Common myeloid progenitor, CD34-positive (primary cell): ENCODE results near the gene RBMS1.

Experiments
- CTCF ChIA-PET: fragments of 350-600 bp; sonication (Branson Sonifier 250); formaldehyde crosslinking; loops from one replicate; lab custom pipeline; 2021; ENCODE audit warnings: antibody characterized with exemption; lab: Charles Lee
- POLR2A ChIA-PET: fragments of 350-600 bp; sonication (Branson Sonifier 250); formaldehyde crosslinking; loops from one replicate; lab custom pipeline; 2021; ENCODE audit warnings: antibody characterized with exemption; lab: Charles Lee
- DNase-seq, 3 donors: peaks; one replicate each; pipeline versions ENCODE4 v3.0.0 to v3.0.0-alpha.2; 2013
- H3K27ac ChIP-seq, 2 experiments: 1 replicate in 1 of 2; 2 replicates in 1 of 2; pipeline ENCODE4 v1.7.0; 2013; ENCODE audit warnings: inconsistent platforms in 2 of 2, low read length in 2 of 2, mild to moderate bottlenecking in 2 of 2, low read depth in 1 of 2, moderate library complexity in 1 of 2; ENCODE audit not compliant: severe bottlenecking in 2 of 2, insufficient read depth in 1 of 2, poor library complexity in 1 of 2
- H3K27me3 ChIP-seq, 5 experiments: replicated peaks in 2 of 5; 1 replicate in 3 of 5; 2 replicates in 2 of 5; pipeline versions ENCODE4 v1.6.1 to v1.7.0; 2013; ENCODE audit warnings: low read length in 4 of 5, mild to moderate bottlenecking in 2 of 5, moderate library complexity in 2 of 5, inconsistent platforms in 1 of 5; ENCODE audit not compliant: insufficient read depth in 5 of 5, control insufficient read depth in 4 of 5
- H3K36me3 ChIP-seq, 4 experiments: 1 replicate in 2 of 4; 2 replicates in 2 of 4; pipeline versions ENCODE4 v1.6.1 to v1.7.0; 2013; ENCODE audit warnings: low read length in 3 of 4, control low read depth in 1 of 4, mild to moderate bottlenecking in 1 of 4; ENCODE audit not compliant: control insufficient read depth in 4 of 4, insufficient read depth in 4 of 4
- H3K4me1 ChIP-seq, 4 experiments: 1 replicate in 3 of 4; 2 replicates in 1 of 4; pipeline versions ENCODE4 v1.6.1 to v1.7.1; 2013; ENCODE audit warnings: low read length in 3 of 4, mild to moderate bottlenecking in 3 of 4, control low read depth in 1 of 4, inconsistent platforms in 1 of 4, moderate library complexity in 1 of 4; ENCODE audit not compliant: control insufficient read depth in 4 of 4, insufficient read depth in 4 of 4; ENCODE audit errors: control extremely low read depth in 1 of 4
- H3K4me3 ChIP-seq, 7 experiments: 1 replicate in 4 of 7; 2 replicates in 3 of 7; pipeline versions ENCODE4 v1.5.1 to v1.7.0; 2013; ENCODE audit warnings: mild to moderate bottlenecking in 7 of 7, low read length in 6 of 7, moderate library complexity in 6 of 7, inconsistent platforms in 2 of 7, low read depth in 2 of 7, control low read depth in 1 of 7; ENCODE audit not compliant: insufficient read depth in 4 of 7, control insufficient read depth in 1 of 7; ENCODE audit errors: extremely low read depth in 1 of 7
- H3K9me3 ChIP-seq, 5 experiments: 1 replicate in 4 of 5; 2 replicates in 1 of 5; pipeline versions ENCODE4 v1.6.1 to v1.7.1; 2013; ENCODE audit warnings: low read length in 4 of 5, mild to moderate bottlenecking in 2 of 5, inconsistent platforms in 1 of 5, low read depth in 1 of 5, moderate library complexity in 1 of 5; ENCODE audit not compliant: control insufficient read depth in 4 of 5, insufficient read depth in 2 of 5; ENCODE audit errors: control extremely low read depth in 1 of 5
- WGBS: methylation state at CpG from one replicate; pipeline ENCODE4 v1.1.5; 2013; ENCODE audit not compliant: insufficient coverage; 5-methylcytosine and 5-hydroxymethylcytosine counted together

RBMS1 gene

GRCh38 chr2:160505256-160505655 is 11.6 kb upstream of the RBMS1 start:
- 97% methylated on average over 4 of the region's 5 CpGs for WGBS

GRCh38 chr2:160502478-160502877 is 8.9 kb upstream of the RBMS1 start:
- H3K27ac ChIP-seq = no peak overlapping the region
- no peaks in the 10 kb centered on the region for H3K27me3 ChIP-seq
- no peaks in the 10 kb centered on the region for H3K9me3 ChIP-seq
- H3K4me3 ChIP-seq = no peak overlapping the region
- WGBS = 90% methylated on average over 2 of the region's 5 CpGs
- POLR2A ChIA-PET = no interaction called here
- no peaks in the 10 kb centered on the region for H3K36me3 ChIP-seq
- H3K4me1 ChIP-seq = peaks cover 0 to 3% (median 0%) of the 10 kb centered on the region in 4 experiments
- DNase-seq = no peak
- CTCF ChIA-PET = no interaction called here

More at GRCh38 chr2:160505256-160505655, 11.6 kb upstream of the RBMS1 start:
- POLR2A ChIA-PET = no interaction called here
- H3K36me3 ChIP-seq = no peaks in the 10 kb centered on the region
- H3K27ac ChIP-seq = no peak overlapping the region
- H3K4me3 ChIP-seq = no peak overlapping the region
- H3K9me3 ChIP-seq = no peaks in the 10 kb centered on the region
- CTCF ChIA-PET = no interaction called here
- DNase-seq = no peak
- H3K27me3 ChIP-seq = no peaks in the 10 kb centered on the region
- peaks cover 0 to 4% (median 2%) of the 10 kb centered on the region in 4 experiments for H3K4me1 ChIP-seq

GRCh38 chr2:160501370-160501769 is 7.8 kb upstream of the RBMS1 start:
- Histone ChIP-seq H3K9me3 (no peaks in the 10 kb centered on the region), H3K4me1 (no peaks in the 10 kb centered on the region), H3K27ac (no peak overlapping the region), H3K4me3 (no peak overlapping the region), H3K27me3 (no peaks in the 10 kb centered on the region), H3K36me3 (no peaks in the 10 kb centered on the region)
- ChIA-PET POLR2A (no interaction called here), CTCF (no interaction called here)
- no peak for DNase-seq
- WGBS = no CpG with 5 or more reads among the region's 1 CpG

GRCh38 chr2:160499865-160500264 is 6.3 kb upstream of the RBMS1 start:
- Histone ChIP-seq H3K4me1 (no peaks in the 10 kb centered on the region), H3K36me3 (no peaks in the 10 kb centered on the region), H3K4me3 (no peak overlapping the region), H3K27ac (no peak overlapping the region), H3K27me3 (peaks cover 0 to 2% (median 0%) of the 10 kb centered on the region in 5 experiments), H3K9me3 (no peaks in the 10 kb centered on the region)
- WGBS = 100% methylated on average over 1 of the region's 1 CpG
- ChIA-PET POLR2A (interaction anchor here (0.8 kb wide), 1 partner anchor 10 kb away, joined by 4 read pairs; no protein-coding TSS in a partner anchor), CTCF (interaction anchor here (1.0 kb wide), 1 partner anchor 13 kb away, joined by 3 read pairs; no protein-coding TSS in a partner anchor)
- DNase-seq = no peak

GRCh38 chr2:160498137-160498536 is 4.5 kb upstream of the RBMS1 start:
- H3K4me1 ChIP-seq = peaks cover 0 to 6% (median 6%) of the 10 kb centered on the region in 4 experiments
- H3K4me3 ChIP-seq = no peak overlapping the region
- ChIA-PET POLR2A (no interaction called here), CTCF (no interaction called here)
- no peak overlapping the region for H3K27ac ChIP-seq
- H3K9me3 ChIP-seq = no peaks in the 10 kb centered on the region
- H3K27me3 ChIP-seq = peaks cover 0 to 3% (median 0%) of the 10 kb centered on the region in 5 experiments
- 98% methylated on average over 4 of the region's 5 CpGs for WGBS
- H3K36me3 ChIP-seq = no peaks in the 10 kb centered on the region
- DNase-seq = no peak

- H3K27ac ChIP-seq = no peak overlapping the region
Measured at GRCh38 chr2:160494201-160494644, 616 bp upstream of the RBMS1 start.

GRCh38 chr2:160492401-160493226 is 993 bp downstream of the RBMS1 start:
- DNase-seq = peak in 2 of 3 donors; percentile 48 to 62
- ChIA-PET POLR2A (no interaction called here), CTCF (interaction anchor here (0.6 kb wide), 1 partner anchor 62 kb away, joined by 3 read pairs; no protein-coding TSS in a partner anchor)
- WGBS = 3% methylated on average over 55 of the region's 66 CpGs
- H3K4me3 ChIP-seq = peak overlapping the region; percentile 72 to 91 (median 84)
- H3K27ac ChIP-seq = peak overlapping the region in 1 of 2 experiments; percentile 25
- peaks cover 0 to 3% (median 0%) of the 10 kb centered on the region in 5 experiments for H3K27me3 ChIP-seq
- H3K9me3 ChIP-seq = no peaks in the 10 kb centered on the region
- H3K4me1 ChIP-seq = peaks cover 0 to 18% (median 8%) of the 10 kb centered on the region in 4 experiments
- no peaks in the 10 kb centered on the region for H3K36me3 ChIP-seq

More at GRCh38 chr2:160494201-160494644, 616 bp upstream of the RBMS1 start:
- H3K36me3 ChIP-seq = no peaks in the 10 kb centered on the region
- H3K9me3 ChIP-seq = no peaks in the 10 kb centered on the region
- ChIA-PET POLR2A (interaction anchor here (0.7 kb wide), 1 partner anchor 66 kb away, joined by 3 read pairs; no protein-coding TSS in a partner anchor), CTCF (interaction anchor here (1.0 to 1.1 kb wide), 2 partner anchors 15 to 17 kb away, joined by 3 read pairs; no protein-coding TSS in a partner anchor)
- H3K4me1 ChIP-seq = peaks cover 0 to 18% (median 8%) of the 10 kb centered on the region in 4 experiments
- peak overlapping the region in 6 of 7 experiments; percentile 44 to 91 (median 84) for H3K4me3 ChIP-seq
- peak in 2 of 3 donors; percentile 43 to 56 for DNase-seq
- WGBS = 13% methylated on average over 4 of the region's 8 CpGs
- H3K27me3 ChIP-seq = peaks cover 0 to 3% (median 0%) of the 10 kb centered on the region in 5 experiments
